Spleen (tissue), 13 donors: Measurements from ENCODE around the gene OR52I2. TPM values are rescaled to one million over a fixed set of nuclear protein-coding genes. Genes with fewer than 3 reads are reported as not detected.
A peak's percentile ranks its signal among the peaks of the same experiment; 100 is the strongest.

Experiments
- DNase-seq: peaks from one replicate; pipeline ENCODE4 v3.0.0-alpha.2; 2020
- H3K27ac ChIP-seq, 8 donors: fragments of 200-600 bp; sonication (generic) in 7 of 8; 1 replicate in 4 of 8; 2 replicates in 4 of 8; pipeline versions ENCODE4 v1.5.0 to v1.8.0; 2016 to 2021; ENCODE audit warnings: inconsistent platforms in 4 of 8, mild to moderate bottlenecking in 4 of 8, moderate library complexity in 1 of 8
- H3K27me3 ChIP-seq, 7 donors: fragments of 200-600 bp; sonication (generic) in 6 of 7; replicated peaks in 1 of 7; 1 replicate in 4 of 7; 2 replicates in 3 of 7; pipeline versions ENCODE4 v1.5.0 to v1.8.0; 2016 to 2021; ENCODE audit warnings: inconsistent platforms in 3 of 7, mild to moderate bottlenecking in 1 of 7
- H3K36me3 ChIP-seq, 6 donors: fragments of 200-600 bp; sonication (generic) in 5 of 6; 1 replicate in 4 of 6; 2 replicates in 2 of 6; pipeline versions ENCODE4 v1.5.0 to v1.8.0; 2016 to 2021; ENCODE audit warnings: inconsistent platforms in 2 of 6
- H3K4me1 ChIP-seq, 6 donors: fragments of 200-600 bp; sonication (generic) in 5 of 6; 1 replicate in 3 of 6; 2 replicates in 3 of 6; pipeline versions ENCODE4 v1.5.0 to v1.8.0; 2016 to 2021; ENCODE audit warnings: inconsistent platforms in 3 of 6
- H3K4me3 ChIP-seq, 8 donors: fragments of 200-600 bp; sonication (generic) in 7 of 8; 1 replicate in 4 of 8; 2 replicates in 4 of 8; pipeline versions ENCODE4 v1.5.0 to v1.8.0; 2016 to 2021; ENCODE audit warnings: inconsistent platforms in 4 of 8, mild to moderate bottlenecking in 4 of 8, moderate library complexity in 2 of 8
- H3K9me3 ChIP-seq, 8 donors: fragments of 200-600 bp; sonication (generic) in 7 of 8; 1 replicate in 4 of 8; 2 replicates in 4 of 8; pipeline versions ENCODE4 v1.5.0 to v1.8.0; 2016 to 2021; ENCODE audit warnings: inconsistent platforms in 4 of 8
- CTCF ChIP-seq, 11 experiments: fragments of 200-600 bp in 7 of 11; fragments of 450-650 bp in 4 of 11; sonication (generic) in 4 of 11; IDR thresholded peaks in 8 of 11; conservative IDR thresholded peaks in 3 of 11; 1 replicate in 7 of 11; 2 replicates in 4 of 11; pipeline versions ENCODE4 v1.4.0 to v1.8.0; 2016 to 2021; ENCODE audit warnings: antibody characterized with exemption in 11 of 11, inconsistent platforms in 4 of 11, mild to moderate bottlenecking in 1 of 11
- POLR2A ChIP-seq, 3 donors: fragments of 450-650 bp; IDR thresholded peaks; one replicate each; pipeline ENCODE4 v1.5.1; 2017; ENCODE audit warnings: antibody characterized with exemption in 3 of 3, mild to moderate bottlenecking in 1 of 3
- POLR2AphosphoS5 ChIP-seq, 3 donors: sonication (generic); formaldehyde crosslinking; IDR thresholded peaks; one replicate each; pipeline ENCODE4 v1.5.1; 2017; ENCODE audit warnings: antibody characterized with exemption in 3 of 3
- WGBS, 5 donors: extraction: QIAGEN DNeasy Blood & Tissue Kit in 3 of 5; methylation state at CpG; one replicate each; pipeline versions ENCODE4 v1.1.5 to v1.1.7; 2013 to 2018; 5-methylcytosine and 5-hydroxymethylcytosine counted together
- intact Hi-C: fragments of 100-400 bp; cut with DNase I; formaldehyde crosslinking; loops from one replicate; pipeline ENCODE4 v1.15.0; 2023; ENCODE audit warnings: low total_unique reads
- long read RNA-seq, 2 donors: transcript quantifications; one replicate each; lab custom pipeline, GENCODE V29; 2026
- polyA plus RNA-seq, 3 donors: library from polyadenylated mRNA; stranded (reverse); fragments of 200-250 nt; gene quantifications; one replicate each; pipeline ENCODE4 v1.2.1, GENCODE V29; 2013
- total RNA-seq, 7 donors: library from RNA; depleted of rRNA in 3 of 7; stranded (reverse); fragments of >200 nt in 3 of 7; fragmentation: NEBNext Ultra II Directional in 4 of 7; extraction: Animal tissue kit (Norgen Biotek cat#: 25700) in 4 of 7; gene quantifications; one replicate each; pipeline versions ENCODE4 v1.1.0 to v1.2.1, GENCODE V29; 2016 to 2021
- donor health status: healthy with polysubstance abuse.
- donor health status: DM: no; HTN: no; CAD: no; lungs with moderate emphysema.
- donor health status: DM: no; HTN: no; CAD: no.
- donor health status: Bipolar disorder and iron deficiency.
- donor health status: healthy.
- donor health status: DM: no; HTN: no; CAD: no.
- donor health status: DM: yes; HTN: yes; CAD: no.

OR52I2 gene
- total RNA-seq (not detected), polyA plus RNA-seq (not detected)
- long read RNA-seq, donor 1, result 0 reads
- long read RNA-seq, donor 2, result 0 reads

- intact Hi-C loops, result no loop called here
- no peak for TF ChIP-seq POLR2A (IDR thresholded peaks at IDR 0.05)
- no peak for TF ChIP-seq CTCF (IDR thresholded peaks at IDR 0.05 in 8 of 11, conservative IDR thresholded peaks at IDR 0.05 in 3 of 11)
- TF ChIP-seq POLR2AphosphoS5 (IDR thresholded peaks at IDR 0.05), result no peak
- DNase-seq, result no peak
- Histone ChIP-seq H3K4me1 (no peaks in the 10 kb centered on the region), H3K4me3 (no peak within 1 kb of the TSS), H3K27me3 (peaks cover 0 to 49% (median 0%) of the 10 kb centered on the region in 7 donors), H3K9me3 (no peaks in the 10 kb centered on the region), H3K27ac (no peak within 1 kb of the TSS), H3K36me3 (no peaks in the 10 kb centered on the region)
Observed at GRCh38 chr11:4581443-4581842, at the start of gene OR52I2. OR52I2 (plus strand) TSS chr11:4581743.

GRCh38 chr11:4539603-4540219 is 41.8 kb upstream of the OR52I2 start:
- H3K4me3 ChIP-seq, result no peak overlapping the region
- DNase-seq, result peak; percentile 75
- no peak for TF ChIP-seq POLR2A (IDR thresholded peaks at IDR 0.05)
- TF ChIP-seq CTCF (IDR thresholded peaks at IDR 0.05 in 8 of 11, conservative IDR thresholded peaks at IDR 0.05 in 3 of 11), result peak in 9 of 11 experiments; percentile 41 to 75 (median 60)
- TF ChIP-seq POLR2AphosphoS5 (IDR thresholded peaks at IDR 0.05), result no peak
- H3K4me1 ChIP-seq, result no peaks in the 10 kb centered on the region
- no peaks in the 10 kb centered on the region for H3K9me3 ChIP-seq
- intact Hi-C loops, result no loop called here
- H3K27me3 ChIP-seq, result peaks cover 0 to 7% (median 0%) of the 10 kb centered on the region in 7 donors
- WGBS, 5 donors, result 19 to 30% (median 26%) methylated on average over 3 of the region's 3 CpGs
- no peaks in the 10 kb centered on the region for H3K36me3 ChIP-seq
- no peak overlapping the region for H3K27ac ChIP-seq

DNA sequence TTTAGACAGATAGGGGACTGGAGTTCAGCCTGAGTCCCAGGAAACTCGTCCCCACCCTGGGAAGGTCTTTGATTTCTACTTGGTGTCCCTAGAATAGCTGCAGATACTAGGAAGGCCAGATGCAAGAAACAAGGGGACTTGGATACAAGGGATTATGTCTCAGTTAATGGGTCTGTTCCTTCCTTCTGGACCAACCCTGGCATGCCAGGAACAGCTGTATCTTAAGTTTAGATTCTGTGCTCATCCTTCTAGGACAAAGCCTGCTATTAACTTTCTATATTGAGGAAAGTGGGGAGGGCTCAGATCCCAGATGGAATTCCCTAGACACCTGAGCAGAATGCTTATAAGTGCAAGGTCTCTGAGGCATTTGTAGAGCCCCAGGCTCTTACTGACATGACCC is 40.5 kb upstream of the OR52I2 start:
- no peak overlapping the region for H3K27ac ChIP-seq
- no peak overlapping the region for H3K4me3 ChIP-seq
- H3K9me3 ChIP-seq, result no peaks in the 10 kb centered on the region
- WGBS, 5 donors, result 0 to 45% (median 25%) methylated on average over 1 of the region's 1 CpG
- TF ChIP-seq POLR2AphosphoS5 (IDR thresholded peaks at IDR 0.05) (no peak), CTCF (IDR thresholded peaks at IDR 0.05 in 8 of 11, conservative IDR thresholded peaks at IDR 0.05 in 3 of 11) (no peak), POLR2A (IDR thresholded peaks at IDR 0.05) (no peak)
- no peak for DNase-seq
- peaks cover 0 to 7% (median 0%) of the 10 kb centered on the region in 7 donors for H3K27me3 ChIP-seq
- H3K36me3 ChIP-seq, result no peaks in the 10 kb centered on the region
- no peaks in the 10 kb centered on the region for H3K4me1 ChIP-seq
- intact Hi-C loops, result no loop called here

GRCh38 chr11:4543561-4543960 is 38.0 kb upstream of the OR52I2 start:
- no peak for TF ChIP-seq CTCF (IDR thresholded peaks at IDR 0.05 in 8 of 11, conservative IDR thresholded peaks at IDR 0.05 in 3 of 11)
- TF ChIP-seq POLR2A (IDR thresholded peaks at IDR 0.05), result no peak
- TF ChIP-seq POLR2AphosphoS5 (IDR thresholded peaks at IDR 0.05), result no peak

More at GRCh38 chr11:4543561-4543960, 38.0 kb upstream of the OR52I2 start:
- Histone ChIP-seq H3K4me1 (no peaks in the 10 kb centered on the region), H3K27ac (no peak overlapping the region), H3K36me3 (no peaks in the 10 kb centered on the region), H3K4me3 (no peak overlapping the region), H3K9me3 (no peaks in the 10 kb centered on the region), H3K27me3 (peaks cover 0 to 7% (median 0%) of the 10 kb centered on the region in 7 donors)
- DNase-seq, result no peak
- intact Hi-C loops, result no loop called here
